GM21529 (cell line): ENCODE data around the gene ADORA2B.
"Not testable (repeated sequence)": the region's sequence is repeated elsewhere in the genome, so short reads cannot be mapped to it uniquely, and the experiment has no call there.

Source experiments
- ATAC-seq: cut with Tn5 transposase; IDR thresholded peaks from one replicate; pipeline ENCODE4 v1.9.1; 2021; ENCODE audit not compliant: unreplicated experiment

ADORA2B gene

DNA sequence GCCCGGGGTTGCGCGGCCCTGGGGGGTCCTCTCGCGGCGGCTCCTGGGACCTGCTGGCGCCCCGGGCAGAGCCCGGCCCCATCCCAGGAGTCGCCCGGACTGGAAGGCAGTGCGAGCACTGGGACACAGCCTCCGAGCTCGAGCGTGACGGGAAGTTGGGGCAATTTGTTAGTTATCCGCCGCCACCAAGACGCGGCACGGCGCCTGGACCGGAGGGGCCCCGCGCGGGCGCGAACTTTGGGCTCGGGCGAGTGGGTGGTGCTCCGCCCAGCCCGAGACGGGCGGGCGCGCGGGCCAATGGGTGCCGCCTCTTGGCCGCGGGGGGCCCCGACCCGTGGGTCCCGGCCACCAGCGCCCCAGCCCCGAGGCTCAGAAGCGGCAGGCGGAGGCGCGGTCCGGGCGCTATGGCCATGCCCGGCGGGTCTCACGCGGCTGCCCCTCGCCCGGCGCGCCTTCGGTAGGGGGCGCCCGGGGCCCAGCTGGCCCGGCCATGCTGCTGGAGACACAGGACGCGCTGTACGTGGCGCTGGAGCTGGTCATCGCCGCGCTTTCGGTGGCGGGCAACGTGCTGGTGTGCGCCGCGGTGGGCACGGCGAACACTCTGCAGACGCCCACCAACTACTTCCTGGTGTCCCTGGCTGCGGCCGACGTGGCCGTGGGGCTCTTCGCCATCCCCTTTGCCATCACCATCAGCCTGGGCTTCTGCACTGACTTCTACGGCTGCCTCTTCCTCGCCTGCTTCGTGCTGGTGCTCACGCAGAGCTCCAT lies at the start of gene ADORA2B:
TSS of gene ADORA2B (plus strand) at position 372 of the 768 bp plus-strand sequence. CDS start at position 491, 119 bp downstream.
- ATAC-seq, result no peak

GRCh38 chr17:15896277-15896676 lies 48.7 kb upstream of the ADORA2B start:
- ATAC-seq, result no peak

DNA sequence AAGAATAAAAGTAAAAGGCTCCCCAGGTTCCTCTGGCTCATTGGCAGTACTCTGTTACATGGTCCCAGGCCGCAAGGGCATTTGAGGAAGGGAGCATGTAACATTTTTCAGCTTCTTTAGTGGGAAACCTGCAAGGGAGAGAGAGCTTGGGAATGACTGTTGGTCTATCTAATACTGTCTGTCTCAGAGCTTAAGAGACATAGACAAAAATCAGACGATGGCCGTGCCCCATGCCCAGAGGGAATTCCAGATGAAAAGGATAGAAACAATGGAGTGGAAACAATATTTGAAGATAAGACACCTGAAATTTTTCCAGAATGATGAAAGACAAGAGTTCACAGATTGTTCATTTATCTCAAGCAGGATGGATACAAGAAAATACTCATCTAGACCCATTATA lies 48.1 kb upstream of the ADORA2B start:
- no peak for ATAC-seq

DNA sequence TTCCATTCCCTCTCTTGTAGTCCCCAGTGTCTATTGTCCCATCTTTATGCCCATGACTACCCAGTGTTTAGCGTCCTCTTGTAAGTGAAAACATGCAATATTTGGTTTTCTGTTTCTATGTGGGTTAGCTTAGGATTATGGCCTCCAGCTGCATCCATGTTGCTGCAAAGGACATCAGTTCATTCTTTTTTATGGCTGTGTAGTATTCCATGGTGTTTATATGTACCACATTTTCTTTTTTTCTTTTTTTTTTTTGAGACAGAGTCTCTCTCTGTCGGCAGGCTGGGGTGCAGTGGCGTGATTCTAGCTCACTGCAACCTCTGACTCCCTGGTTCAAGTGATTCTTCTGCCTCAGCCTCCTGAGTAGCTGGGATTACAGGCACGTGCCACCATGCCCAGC lies 45.3 kb upstream of the ADORA2B start:
- not testable (repeated sequence) for ATAC-seq

- no peak for ATAC-seq
These were observed 44.1 kb upstream of the ADORA2B start for GRCh38 chr17:15900871-15901270.

- ATAC-seq, result not testable (repeated sequence)
These were observed 39.7 kb upstream of the ADORA2B start for GRCh38 chr17:15905236-15905635.

DNA sequence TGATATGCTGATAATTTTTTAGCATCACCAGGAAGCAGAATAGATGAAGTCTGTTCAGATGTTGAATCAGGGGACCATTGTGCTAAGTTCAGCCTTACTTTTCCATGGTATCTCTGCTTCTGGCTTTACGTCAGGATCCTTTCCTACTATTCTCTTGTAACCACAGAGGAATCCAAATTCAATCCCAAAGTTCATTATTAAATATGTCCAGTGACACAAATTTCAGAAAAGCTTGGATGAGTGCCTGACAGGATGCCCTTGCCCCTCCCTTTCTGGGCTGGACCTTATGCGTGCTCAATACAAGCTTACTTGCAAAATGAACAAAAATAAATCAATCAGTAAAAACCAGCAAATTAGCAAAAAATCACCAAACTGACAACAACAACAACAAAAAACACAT lies 37.6 kb upstream of the ADORA2B start:
- no peak for ATAC-seq

DNA sequence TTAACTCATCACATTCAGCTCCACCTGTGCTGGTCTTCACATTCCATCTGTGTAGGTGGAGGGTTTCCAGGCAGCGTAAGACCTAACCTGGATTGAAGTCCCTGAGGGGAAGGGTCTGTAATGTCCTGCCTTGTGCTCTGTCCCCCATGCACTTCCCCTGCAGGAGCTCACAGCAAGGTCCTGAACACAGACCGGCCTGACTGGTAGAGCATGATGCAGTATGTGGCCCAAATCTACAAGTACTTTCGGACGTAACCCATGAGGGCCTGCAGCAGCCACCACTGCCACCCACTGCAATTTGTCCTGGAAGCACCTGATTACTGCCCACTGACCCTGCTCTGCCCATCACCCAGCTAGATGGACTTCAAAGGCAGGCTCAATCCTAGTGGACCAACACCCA lies 36.6 kb upstream of the ADORA2B start:
- ATAC-seq, result no peak

DNA sequence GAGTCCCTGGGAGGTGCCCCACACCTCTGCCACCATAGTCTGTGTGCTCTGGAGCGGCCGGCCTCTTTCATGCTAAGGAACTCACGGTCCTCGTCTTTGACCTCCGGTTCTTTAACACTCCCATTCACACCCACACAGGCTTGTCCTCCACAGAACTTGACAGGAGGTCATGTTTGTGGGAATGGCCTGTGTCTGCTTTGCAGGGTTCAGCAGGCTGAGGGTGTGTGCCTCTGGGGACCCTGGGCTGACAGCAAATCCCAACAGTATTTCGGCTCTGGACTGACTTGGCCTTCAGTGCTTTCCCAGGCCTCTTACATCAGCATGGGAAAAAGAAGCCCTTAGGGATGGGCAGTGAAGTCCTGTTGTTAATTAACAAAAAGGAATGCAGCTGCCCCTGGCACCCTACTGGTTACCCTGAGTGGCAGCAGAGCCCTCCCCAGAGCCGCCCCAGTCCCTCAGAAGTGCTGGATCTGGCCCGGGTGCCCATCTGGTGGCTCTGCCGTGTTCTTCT lies 35.4 kb upstream of the ADORA2B start:
- no peak for ATAC-seq

DNA sequence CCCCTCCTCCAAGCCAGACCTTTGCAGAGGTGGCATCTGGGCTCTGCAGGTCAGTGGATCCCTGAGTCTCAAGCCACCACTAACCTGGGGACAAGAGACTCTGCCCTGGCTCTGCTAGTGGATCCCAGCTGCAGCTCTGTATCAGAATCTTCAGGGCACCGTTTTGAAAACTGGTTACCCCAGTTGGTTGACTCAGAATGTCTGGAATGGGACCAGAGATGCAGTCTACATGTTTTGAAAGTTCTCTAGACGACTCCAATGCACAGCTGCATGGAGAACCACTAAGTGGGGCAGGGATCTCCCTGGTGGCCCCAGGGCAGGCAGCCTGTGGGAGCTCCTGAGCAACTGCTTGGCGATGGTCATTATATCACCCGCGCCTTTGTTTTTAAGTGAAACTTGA lies 34.1 kb upstream of the ADORA2B start:
- ATAC-seq, result no peak

- not testable (repeated sequence) for ATAC-seq
These were observed 33.2 kb upstream of the ADORA2B start for GRCh38 chr17:15911701-15912100.

DNA sequence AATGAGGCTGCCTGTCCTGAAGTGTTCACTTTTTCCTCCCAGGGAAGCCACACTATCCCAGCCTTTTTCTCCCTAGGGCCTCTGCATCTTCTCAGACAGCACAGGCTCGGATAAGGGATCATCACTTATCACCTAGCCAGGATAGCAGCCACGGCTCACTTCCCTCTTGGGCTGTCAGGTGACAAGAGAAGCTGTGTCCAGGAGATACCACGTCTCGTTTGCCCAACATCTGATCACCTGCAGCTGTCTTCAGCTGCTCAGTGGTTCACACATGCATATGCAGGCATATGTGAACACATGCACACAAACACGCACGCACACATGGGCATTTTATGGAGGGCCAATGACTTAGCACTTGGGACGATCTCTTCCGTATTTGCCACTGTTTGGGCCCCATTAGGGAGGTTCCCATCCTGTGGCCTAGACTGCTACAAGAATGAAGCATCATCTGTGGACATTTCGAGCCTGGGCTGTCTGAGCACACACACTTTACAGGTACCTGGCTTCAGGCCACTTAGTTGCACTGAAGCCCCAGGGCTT lies 32.4 kb upstream of the ADORA2B start:
- no peak for ATAC-seq

DNA sequence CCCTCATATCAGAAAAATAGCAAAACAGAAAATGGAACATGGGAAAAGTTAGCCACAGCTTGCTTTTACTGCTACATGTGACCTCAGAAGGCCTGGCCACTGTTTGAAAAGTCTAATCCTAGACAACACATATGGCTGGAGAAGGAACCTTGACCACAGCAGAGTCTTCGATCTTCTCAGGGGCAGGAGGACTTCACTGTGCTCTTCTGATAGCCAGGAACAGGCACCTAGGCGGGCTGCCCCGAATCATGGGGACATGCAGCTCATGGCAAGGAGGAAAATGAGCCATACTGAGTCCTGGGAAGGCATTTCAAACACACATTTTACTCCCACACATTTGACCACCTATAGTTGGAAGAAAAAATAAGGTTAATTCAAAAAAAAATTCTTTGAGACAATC lies 31.1 kb upstream of the ADORA2B start:
- no peak for ATAC-seq

DNA sequence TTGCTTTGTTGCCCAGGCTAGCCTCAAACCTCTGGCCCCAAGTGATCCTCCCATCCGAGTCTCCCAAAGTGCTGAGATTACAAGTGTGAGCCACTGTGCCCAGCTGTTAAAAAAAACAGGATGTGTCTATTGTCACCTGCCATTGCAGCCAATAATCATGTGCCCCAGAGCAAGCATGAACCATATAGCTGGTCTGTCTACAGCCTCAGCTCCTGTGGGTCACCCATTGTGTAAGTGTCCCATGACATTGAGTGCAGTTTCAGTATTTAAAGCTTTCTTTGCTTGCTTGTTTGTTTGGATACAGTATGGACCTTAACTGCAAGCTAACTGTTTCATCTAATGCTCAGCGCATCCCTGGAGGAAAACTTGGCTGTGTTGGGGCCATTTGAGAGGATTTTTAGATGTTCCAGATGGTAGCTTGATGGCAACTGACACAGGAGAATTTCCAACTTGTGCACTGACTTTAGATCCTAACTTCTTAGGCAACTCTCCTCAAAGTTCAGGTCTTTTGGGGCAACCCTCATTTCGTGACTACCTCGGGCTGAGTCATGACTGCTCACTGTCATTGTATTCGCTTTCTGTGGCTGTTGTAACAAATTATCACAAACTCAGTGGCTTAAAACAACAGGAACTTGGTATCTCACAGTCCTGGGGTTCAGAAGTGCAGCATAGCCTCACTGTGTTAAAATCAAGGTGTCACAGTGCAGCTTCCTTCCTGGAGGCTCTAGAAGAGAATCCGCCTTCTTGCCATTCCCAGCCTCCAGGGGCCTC lies 30.3 kb upstream of the ADORA2B start:
- no peak for ATAC-seq

DNA sequence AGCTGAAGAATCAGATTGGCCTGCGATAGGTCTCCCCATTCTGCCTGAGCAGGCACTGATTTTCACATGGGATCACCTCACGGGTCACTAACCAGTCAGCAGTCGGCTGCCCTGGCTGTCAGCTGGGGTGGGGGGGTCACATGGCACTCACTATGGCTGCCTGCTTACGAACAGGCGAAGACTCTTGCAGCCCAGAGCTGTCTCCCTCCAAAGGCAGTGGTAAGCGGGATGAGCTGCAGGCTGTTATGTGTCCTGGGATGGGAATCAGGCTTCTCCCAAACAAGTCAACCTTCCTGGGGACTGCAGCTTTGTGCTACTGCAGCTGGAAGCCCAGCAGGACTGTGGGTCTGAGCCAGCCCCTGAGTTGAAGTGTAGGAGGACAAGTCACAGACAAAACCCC lies 29.0 kb upstream of the ADORA2B start:
- no peak for ATAC-seq

DNA sequence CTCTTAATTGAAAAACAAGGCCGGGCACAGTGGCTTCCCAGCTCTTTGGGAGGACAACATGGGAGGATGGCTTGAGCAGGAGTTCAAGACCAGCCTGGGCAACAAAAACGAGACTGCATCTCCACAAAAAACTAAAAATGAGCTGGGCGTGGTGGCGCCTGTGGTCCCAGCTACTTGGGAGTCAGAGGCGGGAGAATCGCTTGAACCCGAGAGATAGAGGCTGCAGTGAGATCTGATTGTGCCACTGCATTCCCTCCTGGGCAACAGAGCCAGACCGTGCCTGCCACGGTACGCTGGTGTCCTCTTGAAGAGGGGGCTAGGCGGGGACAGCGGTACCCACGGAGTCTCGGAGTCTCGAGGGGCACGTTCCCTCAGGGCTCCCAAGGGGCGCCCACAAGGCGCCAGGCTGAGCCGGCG lies 27.9 kb upstream of the ADORA2B start:
- no peak for ATAC-seq

GRCh38 chr17:15917438-15918027 lies 27.4 kb upstream of the ADORA2B start:
- ATAC-seq, result no peak

DNA sequence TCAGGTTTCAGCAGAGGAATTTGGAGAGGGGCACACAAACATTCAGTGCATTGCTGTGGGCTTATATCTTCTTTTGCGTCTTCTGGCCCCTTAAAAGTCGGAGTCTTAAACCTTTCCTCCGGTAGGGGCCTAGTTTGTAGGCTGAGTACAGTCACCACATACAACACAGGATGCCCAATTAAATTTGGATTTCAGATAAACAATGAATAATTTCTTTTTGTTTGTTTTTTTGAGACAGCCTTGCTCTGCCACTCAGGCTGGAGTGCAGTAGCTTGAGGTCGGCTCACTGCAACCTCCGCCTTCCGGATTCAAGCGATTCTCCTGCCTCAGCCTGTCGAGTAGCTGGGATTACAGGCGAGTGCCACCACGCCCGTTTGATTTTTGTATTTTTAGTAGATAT lies 26.7 kb upstream of the ADORA2B start:
- ATAC-seq, result no peak

- no peak for ATAC-seq
These were observed 26.2 kb upstream of the ADORA2B start for GRCh38 chr17:15918661-15919259.

DNA sequence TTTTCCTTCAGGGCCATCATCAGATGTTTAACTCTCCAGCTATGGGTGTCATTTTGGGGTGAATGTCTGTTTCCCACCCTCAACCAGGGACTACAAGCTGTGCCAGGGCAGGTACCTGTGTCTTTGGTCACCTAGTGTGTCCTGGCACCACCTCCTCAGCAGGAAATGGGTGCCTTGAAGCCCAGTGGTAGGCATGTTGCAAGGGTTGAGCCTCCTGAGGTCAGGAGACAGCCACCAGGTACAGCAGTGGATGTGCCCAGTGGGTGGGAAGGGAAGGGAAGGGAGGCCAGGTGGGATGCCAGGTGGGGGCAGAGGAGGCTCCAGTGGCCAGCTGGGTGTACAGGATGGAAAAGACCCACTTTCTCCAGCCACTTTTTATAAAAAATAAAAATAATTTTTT lies 25.5 kb upstream of the ADORA2B start:
- no peak for ATAC-seq

- no peak for ATAC-seq
These were observed 24.1 kb upstream of the ADORA2B start for GRCh38 chr17:15920758-15921239.
